Measurements from ENCODE around the gene THRAP3. TPM values are rescaled to one million over a fixed set of nuclear protein-coding genes. Genes with fewer than 3 reads are reported as not detected.
A peak's percentile ranks its signal among the peaks of the same experiment; 100 is the strongest.

The THRAP3 gene
- total and polyA plus RNA-seq, 2 donors from 2014 or later = 28.0 to 102 TPM

- peaks cover 2 to 14% (median 10%) of the 10 kb centered on the region in 3 donors for H3K36me3 ChIP-seq (ENCODE audit: control insufficient read depth in 2 of 3, insufficient read depth in 3 of 3, low read length in 3 of 3)
- H3K9me3 ChIP-seq (ENCODE audit: control insufficient read depth in 2 of 3, insufficient read depth in 1 of 3, low read length in 3 of 3) = no peaks in the 10 kb centered on the region
- no peak for FAIRE-seq
- peak overlapping the region; percentile 81 to 83 (median 82) for H3K4me3 ChIP-seq (ENCODE audit: low read length in 3 of 3)
- peaks cover 0 to 11% (median 10%) of the 10 kb centered on the region in 3 donors for H3K4me1 ChIP-seq (ENCODE audit: control insufficient read depth in 2 of 3, insufficient read depth in 2 of 3, low read depth in 1 of 3, low read length in 3 of 3)
- TF ChIP-seq, protein P1, sequence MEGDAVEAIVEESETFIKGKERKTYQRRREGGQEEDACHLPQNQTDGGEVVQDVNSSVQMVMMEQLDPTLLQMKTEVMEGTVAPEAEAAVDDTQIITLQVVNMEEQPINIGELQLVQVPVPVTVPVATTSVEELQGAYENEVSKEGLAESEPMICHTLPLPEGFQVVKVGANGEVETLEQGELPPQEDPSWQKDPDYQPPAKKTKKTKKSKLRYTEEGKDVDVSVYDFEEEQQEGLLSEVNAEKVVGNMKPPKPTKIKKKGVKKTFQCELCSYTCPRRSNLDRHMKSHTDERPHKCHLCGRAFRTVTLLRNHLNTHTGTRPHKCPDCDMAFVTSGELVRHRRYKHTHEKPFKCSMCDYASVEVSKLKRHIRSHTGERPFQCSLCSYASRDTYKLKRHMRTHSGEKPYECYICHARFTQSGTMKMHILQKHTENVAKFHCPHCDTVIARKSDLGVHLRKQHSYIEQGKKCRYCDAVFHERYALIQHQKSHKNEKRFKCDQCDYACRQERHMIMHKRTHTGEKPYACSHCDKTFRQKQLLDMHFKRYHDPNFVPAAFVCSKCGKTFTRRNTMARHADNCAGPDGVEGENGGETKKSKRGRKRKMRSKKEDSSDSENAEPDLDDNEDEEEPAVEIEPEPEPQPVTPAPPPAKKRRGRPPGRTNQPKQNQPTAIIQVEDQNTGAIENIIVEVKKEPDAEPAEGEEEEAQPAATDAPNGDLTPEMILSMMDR (IDR thresholded peaks at IDR 0.05; ENCODE audit: borderline replicate concordance, extremely low read depth, insufficient read depth) = no peak
- H3K27me3 ChIP-seq (ENCODE audit: control insufficient read depth, insufficient read depth, low read length) = no peaks in the 10 kb centered on the region
- intact Hi-C loops (cut with DNase I) = no loop called here
- DNase-seq = peak; percentile 97 to 98 (median 97)
- peak overlapping the region; percentile 65 to 68 (median 67) for H3K9ac ChIP-seq (ENCODE audit: low read length in 3 of 3)
- peak overlapping the region; percentile 51 to 86 for H3K27ac ChIP-seq (ENCODE audit: low read depth in 2 of 2, low read length in 2 of 2)
Observed at GRCh38 chr1:36306902-36307456, 82.7 kb downstream of the THRAP3 start.

DNA sequence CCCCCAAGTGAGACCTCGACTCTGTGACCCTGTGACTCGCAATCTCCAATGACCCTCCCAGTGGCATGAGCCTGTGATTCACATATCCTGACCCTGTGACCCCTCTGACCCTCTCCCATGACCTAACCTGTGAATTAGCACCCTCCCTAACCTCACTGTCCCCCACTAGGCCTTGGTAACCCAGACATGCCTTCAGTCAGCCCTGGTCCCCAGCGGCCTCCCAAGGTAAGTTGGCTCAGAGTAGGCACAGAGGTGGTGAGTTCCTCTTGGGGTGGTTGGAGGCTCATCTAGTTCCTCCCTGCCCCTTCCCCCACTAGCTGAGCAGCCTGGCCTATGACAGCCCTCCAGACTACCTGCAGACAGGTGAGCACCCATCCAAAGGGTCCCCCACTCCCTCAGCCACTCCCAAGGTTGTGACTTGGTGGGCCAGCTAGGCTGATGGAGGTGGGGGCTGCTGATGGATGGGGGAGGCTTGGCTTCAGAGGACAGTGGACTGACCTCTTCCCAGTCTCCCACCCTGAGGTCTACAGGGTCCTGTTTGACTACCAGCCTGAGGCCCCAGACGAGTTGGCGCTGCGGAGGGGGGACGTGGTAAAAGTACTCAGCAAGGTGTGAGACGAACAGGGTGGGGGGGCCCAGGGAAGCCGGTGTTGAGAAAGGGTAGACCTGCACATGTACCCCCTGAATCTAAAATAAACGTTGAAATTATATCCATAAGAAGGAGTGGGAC, 83.5 kb downstream of the THRAP3 start:
- DNase-seq = peak in 2 of 5 donors; percentile 73 to 76
- intact Hi-C loops (cut with DNase I) = no loop called here
- no peaks in the 10 kb centered on the region for H3K9me3 ChIP-seq (ENCODE audit: control insufficient read depth in 2 of 3, insufficient read depth in 1 of 3, low read length in 3 of 3)
- H3K4me1 ChIP-seq (ENCODE audit: control insufficient read depth in 2 of 3, insufficient read depth in 2 of 3, low read depth in 1 of 3, low read length in 3 of 3) = peaks cover 0 to 11% (median 10%) of the 10 kb centered on the region in 3 donors
- H3K36me3 ChIP-seq (ENCODE audit: control insufficient read depth in 2 of 3, insufficient read depth in 3 of 3, low read length in 3 of 3) = peaks cover 0 to 6% (median 5%) of the 10 kb centered on the region in 3 donors
- TF ChIP-seq, protein P1 (IDR thresholded peaks at IDR 0.05; ENCODE audit: borderline replicate concordance, extremely low read depth, insufficient read depth) = no peak
- peak overlapping the region; percentile 81 to 83 (median 82) for H3K4me3 ChIP-seq (ENCODE audit: low read length in 3 of 3)
- H3K27me3 ChIP-seq (ENCODE audit: control insufficient read depth, insufficient read depth, low read length) = no peaks in the 10 kb centered on the region
- H3K9ac ChIP-seq (ENCODE audit: low read length in 3 of 3) = peak overlapping the region in 1 of 3 donors; percentile 67
- H3K27ac ChIP-seq (ENCODE audit: low read depth in 2 of 2, low read length in 2 of 2) = no peak overlapping the region
- FAIRE-seq = no peak

DNA sequence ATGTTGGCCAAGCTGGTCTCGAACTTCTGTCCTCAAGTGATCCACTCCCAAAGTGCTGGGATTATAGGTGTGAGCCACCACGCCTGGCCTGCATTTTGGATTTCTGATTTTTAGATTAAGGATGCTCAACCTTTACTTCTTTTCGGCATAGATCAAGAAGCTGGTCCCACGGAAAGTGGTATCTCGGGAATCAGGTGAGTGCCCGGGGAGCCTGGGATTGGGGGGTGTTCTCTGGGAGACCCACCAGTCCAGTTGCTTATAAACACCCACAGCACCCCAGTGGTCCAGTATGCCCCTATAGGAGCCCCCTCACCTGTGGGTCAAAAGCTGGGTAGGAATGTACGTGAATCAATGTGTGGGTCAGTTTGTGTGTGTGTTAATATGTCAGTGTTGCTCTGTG, 85.2 kb downstream of the THRAP3 start:
- Histone ChIP-seq H3K9me3 (ENCODE audit: control insufficient read depth in 2 of 3, insufficient read depth in 1 of 3, low read length in 3 of 3) (no peaks in the 10 kb centered on the region), H3K4me1 (ENCODE audit: control insufficient read depth in 2 of 3, insufficient read depth in 2 of 3, low read depth in 1 of 3, low read length in 3 of 3) (peaks cover 0 to 11% (median 10%) of the 10 kb centered on the region in 3 donors), H3K36me3 (ENCODE audit: control insufficient read depth in 2 of 3, insufficient read depth in 3 of 3, low read length in 3 of 3) (no peaks in the 10 kb centered on the region), H3K4me3 (ENCODE audit: low read length in 3 of 3) (no peak overlapping the region), H3K27ac (ENCODE audit: low read depth in 2 of 2, low read length in 2 of 2) (no peak overlapping the region), H3K27me3 (ENCODE audit: control insufficient read depth, insufficient read depth, low read length) (no peaks in the 10 kb centered on the region), H3K9ac (ENCODE audit: low read length in 3 of 3) (no peak overlapping the region)
- TF ChIP-seq, protein P1 (IDR thresholded peaks at IDR 0.05; ENCODE audit: borderline replicate concordance, extremely low read depth, insufficient read depth) = no peak
- FAIRE-seq = no peak
- no peak for DNase-seq
- intact Hi-C loops (cut with DNase I) = no loop called here
